ENCODE measurements around the gene NACC2.

The NACC2 gene

GRCh38 chr9:136020206-136020605 is 74.9 kb downstream of the NACC2 start:
- DNase-seq, result no peak

DNA sequence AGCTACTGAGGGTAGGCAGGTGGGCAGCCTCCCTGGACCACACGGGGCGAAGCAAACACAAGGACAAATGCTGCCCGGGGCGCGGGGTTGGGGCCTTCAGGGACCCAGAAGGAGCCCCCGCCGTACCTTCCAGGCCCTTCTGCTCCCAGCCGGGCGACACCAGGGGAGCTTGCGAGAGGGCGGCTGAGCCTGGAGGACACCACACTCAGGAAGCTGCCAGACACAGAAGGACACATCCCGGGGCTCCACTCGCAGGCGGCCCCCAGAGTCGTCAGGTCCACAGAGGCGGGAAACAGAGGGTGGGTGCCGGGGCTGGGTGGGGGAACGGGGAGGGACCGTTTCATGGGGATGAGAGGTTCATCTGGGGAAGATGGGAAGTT is 75.4 kb downstream of the NACC2 start:
- DNase-seq, result no peak

- DNase-seq, result no peak
Measured at GRCh38 chr9:136019041-136019680, 75.9 kb downstream of the NACC2 start.

DNA sequence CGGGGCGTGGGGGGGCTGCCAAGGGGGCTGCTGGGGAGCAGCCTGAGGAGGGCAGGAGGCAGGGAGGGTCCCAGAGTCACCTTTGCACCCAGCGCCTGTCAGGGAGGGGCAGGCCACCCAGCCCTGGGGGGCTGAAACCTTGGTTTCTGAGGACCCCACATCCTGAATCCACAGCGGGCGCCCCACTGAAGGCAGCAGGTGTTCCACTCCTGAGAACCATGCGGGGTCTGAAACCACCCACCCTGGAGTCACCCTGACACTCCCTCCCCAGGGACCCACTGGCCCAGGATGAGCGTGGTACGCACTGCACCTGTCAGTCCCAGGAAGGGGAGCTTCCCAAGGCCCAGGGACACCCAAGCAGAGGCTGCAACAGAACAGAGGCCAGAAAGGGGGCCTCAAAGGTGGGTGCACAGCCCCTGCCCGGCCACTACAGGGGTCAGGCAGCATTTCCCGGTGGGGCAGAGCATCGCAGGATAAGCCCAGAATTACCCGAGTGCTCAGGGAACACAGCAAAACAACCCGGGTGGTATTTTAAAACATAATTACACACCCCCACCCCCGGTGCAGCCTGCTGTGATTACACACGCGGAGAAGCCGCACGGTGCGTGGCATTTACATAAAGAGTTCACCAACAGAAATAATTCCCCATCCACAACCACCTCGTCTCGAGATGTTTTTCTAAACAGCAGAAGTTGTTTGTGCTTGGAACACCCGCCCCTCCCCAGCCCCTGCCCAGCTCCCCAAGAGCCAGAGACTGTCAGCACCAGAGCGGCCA is 76.6 kb downstream of the NACC2 start:
- no peak for DNase-seq

DNA sequence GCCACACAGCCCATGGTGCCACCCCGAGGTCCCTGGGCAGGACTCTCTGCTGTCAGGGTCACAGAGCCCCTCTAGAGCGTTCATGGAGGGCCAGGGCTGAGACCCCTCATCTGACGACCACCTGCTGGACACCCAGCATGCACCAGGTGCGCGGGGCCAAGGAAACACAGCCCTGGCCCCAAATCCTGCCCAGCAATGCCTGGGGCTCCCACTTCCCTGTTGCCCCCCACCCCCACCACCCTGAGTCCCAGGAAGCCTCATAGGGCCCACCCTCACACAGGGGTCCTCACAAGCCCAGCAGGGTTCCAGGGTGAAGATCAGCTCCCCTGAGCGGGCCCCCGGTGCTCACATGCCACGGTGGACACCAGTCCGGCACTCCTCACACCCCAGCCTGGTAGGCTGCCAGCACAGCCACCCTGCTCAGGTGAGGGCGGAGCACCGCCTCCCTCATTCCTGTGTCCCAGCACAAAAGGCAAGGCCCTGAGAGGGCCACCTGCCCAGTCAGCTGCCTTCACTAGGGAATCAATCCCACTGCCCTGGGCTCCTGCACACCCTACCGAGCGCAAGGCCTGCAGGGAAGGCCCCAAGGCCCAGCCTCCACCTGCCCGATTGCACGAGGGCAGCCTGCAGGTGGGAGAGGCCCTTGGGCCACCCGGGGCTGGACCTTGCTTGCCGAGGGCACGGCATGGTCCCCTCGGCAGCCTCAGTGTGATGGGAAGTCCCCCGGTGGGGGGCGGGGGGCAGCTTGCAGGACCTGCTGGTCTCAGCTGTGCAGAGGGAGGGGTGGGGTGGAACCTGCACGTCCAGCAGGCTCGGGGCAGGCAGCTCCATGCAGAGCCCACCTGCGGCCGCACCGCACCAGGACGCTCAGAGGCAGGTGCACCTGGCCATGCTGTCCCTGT is 77.5 kb downstream of the NACC2 start:
- no peak for DNase-seq

GRCh38 chr9:136016572-136017288 is 78.4 kb downstream of the NACC2 start:
- no peak for DNase-seq

DNA sequence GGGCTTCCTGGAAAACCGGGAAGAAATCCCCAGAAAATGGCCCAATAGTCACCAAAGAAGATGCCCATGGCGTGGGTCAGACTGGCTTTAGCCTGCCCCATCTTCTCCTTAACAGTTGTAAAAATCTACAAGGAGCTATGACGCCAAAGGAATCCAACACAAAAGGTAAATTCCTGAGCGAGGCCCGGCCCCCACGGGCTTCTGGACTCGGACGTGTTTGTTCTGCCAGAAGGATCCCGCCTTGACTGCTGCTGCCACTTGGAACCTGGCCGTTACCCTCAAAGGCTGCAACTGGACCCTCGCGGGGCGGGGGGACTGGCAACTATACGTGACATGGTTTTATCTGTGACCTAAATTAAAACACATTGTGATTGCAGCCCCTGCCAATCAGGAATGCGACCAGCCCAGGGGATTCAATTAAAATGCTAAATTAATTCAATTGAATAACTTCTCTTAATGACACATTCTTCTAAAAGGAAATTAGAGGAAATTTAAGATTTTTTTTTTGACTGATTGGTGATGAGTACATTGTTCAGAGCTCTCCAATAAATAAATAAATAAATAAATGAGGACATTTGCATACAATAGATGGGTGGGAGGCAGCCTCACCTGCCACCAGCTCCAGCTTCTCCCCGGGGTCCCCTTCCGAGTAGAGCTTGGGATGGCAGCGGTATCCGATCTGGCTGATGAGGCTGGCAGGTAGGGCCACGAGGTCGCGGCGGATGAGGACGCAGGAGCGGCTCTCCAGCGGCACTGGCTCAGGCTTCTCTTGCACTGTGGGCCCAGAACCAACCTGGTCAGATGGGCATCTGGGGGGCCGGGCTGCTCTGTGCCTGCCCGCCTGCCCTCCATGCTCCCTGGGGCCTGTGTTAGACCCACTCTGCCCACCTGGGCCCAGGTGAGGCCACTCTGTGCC is 79.2 kb downstream of the NACC2 start:
- no peak for DNase-seq

- no peak for DNase-seq
Measured at GRCh38 chr9:136014924-136015633, 80.0 kb downstream of the NACC2 start.

GRCh38 chr9:136014147-136014923 is 80.8 kb downstream of the NACC2 start:
- DNase-seq, result no peak

- DNase-seq, result no peak
Measured at GRCh38 chr9:136013524-136014034, 81.5 kb downstream of the NACC2 start.

DNA sequence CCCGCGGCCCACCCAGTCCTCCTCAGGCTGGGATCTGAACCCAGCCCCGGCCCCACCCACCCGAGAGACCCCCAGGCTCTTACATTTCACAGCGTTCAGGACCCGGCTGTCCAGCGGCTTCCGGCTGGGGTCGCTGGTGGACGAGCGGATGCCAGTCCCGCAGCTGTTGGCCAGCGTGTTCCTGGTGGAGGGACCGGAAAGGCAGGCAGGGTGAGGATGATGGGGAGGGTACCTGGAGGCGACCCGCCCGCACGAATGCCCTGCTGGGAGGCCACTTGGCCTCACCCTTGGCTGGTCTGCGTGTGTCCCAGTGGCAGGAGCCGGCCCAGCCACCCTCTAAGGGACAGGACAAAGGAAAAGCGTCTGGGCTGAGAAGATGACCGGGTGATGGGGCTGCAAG is 82.0 kb downstream of the NACC2 start:
- no peak for DNase-seq

GRCh38 chr9:136012651-136013050 is 82.4 kb downstream of the NACC2 start:
- DNase-seq, result no peak

- DNase-seq, result no peak
Measured at GRCh38 chr9:136011703-136012496, 83.2 kb downstream of the NACC2 start.

- DNase-seq, result no peak
Measured at GRCh38 chr9:136011376-136011702, 83.8 kb downstream of the NACC2 start.

DNA sequence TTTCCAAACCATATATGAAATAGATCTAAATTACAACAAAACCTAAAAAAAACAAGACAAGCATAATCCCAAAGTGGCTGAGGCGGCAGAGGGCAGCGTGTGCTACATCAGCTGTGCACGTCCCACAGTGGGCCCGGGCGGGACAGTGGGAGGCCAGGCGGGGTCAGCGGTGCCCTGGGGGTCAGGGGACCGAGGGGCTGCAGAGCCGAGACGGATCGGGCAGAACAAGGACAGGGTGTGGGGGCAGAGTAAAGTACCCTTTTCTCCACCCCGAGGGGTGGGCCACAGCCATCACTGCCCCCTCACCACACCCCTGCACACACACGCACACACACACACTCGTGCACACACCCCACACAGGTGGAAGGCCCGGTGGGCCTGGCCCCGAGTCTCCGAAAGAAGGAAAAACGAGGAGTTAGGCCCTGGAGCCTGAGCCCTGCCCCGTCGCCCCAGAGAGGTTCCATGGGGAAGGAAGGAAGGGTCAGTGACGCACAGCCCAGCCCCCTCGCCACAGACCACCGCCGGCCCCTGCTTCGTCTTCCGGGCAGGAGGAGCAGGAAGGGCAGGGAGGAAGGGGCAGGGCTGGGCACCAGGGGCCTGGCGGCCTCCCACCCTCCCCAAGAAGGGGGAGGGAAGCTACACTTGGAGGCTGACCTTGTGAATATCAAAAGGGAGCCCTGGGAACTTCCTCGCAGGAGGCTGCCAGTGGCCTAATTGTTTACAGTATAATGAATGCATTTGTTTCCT is 84.3 kb downstream of the NACC2 start:
- no peak for DNase-seq

- no peak for DNase-seq
Measured at GRCh38 chr9:136010176-136010575, 84.9 kb downstream of the NACC2 start.

- DNase-seq, result no peak
Measured at GRCh38 chr9:136009516-136009915, 85.6 kb downstream of the NACC2 start.

DNA sequence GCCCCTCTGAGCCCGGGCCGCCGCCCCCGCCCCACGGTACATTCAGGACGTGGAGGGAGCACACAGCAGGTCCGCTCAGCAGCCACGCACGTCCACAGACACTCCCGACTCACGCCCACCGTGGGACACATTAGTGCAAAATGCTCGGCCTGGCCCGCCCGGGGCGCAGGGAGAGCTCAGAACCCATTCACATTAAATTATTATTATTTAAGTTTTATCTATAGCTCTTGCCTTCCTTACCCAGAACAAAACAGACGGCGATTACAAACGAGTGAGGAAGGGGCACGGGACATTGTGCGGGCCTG is 86.4 kb downstream of the NACC2 start:
- DNase-seq, result no peak
